ENCODE measurements around the gene RNF181.
"Not testable (repeated sequence)": the region's sequence is repeated elsewhere in the genome, so short reads cannot be mapped to it uniquely, and the experiment has no call there.

RNF181 gene

GRCh38 chr2:85577386-85578242, 17.9 kb upstream of the RNF181 start, which contains the start of gene VAMP8:
VAMP8 (plus strand) TSS chr2:85577586; CDS start chr2:85577647, 61 bp downstream.
- no peak for DNase-seq (ENCODE audit: low read depth)

GRCh38 chr2:85578243-85579180, 17.0 kb upstream of the RNF181 start:
- no peak for DNase-seq (ENCODE audit: low read depth)

- DNase-seq (ENCODE audit: low read depth) = no peak
Observed at GRCh38 chr2:85579266-85579935, 16.1 kb upstream of the RNF181 start.

DNA sequence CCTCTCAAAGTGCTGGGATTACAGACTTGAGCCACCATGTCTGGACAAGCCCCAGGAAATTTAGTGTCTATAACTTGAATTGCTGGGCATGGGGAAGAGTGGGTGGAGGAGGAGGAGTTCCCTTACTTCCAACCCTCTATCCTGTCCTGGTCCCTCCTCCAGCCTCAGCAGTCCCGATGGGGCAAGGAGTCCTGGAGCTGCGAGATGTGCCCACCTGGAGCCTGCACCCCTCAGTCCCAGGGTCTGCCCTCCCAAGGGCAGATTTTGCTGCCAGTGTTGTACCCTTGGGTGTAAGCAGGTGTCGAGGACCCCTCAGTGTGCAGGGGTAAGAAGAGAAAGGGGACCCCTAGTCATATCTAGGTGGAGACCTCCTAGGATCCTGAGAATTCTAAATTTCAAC, 15.3 kb upstream of the RNF181 start:
- no peak for DNase-seq (ENCODE audit: low read depth)

GRCh38 chr2:85582492-85582891, 13.1 kb upstream of the RNF181 start:
- no peak for DNase-seq (ENCODE audit: low read depth)

- DNase-seq (ENCODE audit: low read depth) = no peak
Observed at GRCh38 chr2:85583667-85584353, 11.7 kb upstream of the RNF181 start.

- no peak for DNase-seq (ENCODE audit: low read depth)
Observed at GRCh38 chr2:85584354-85584856, 11.1 kb upstream of the RNF181 start, which contains the start of gene VAMP5. VAMP5 (plus strand) TSS chr2:85584431; CDS start chr2:85584491, 60 bp downstream.

- DNase-seq (ENCODE audit: low read depth) = no peak
Observed at GRCh38 chr2:85584857-85585780, 10.4 kb upstream of the RNF181 start.

GRCh38 chr2:85585781-85586105, 9.8 kb upstream of the RNF181 start:
- DNase-seq (ENCODE audit: low read depth) = no peak

- DNase-seq (ENCODE audit: low read depth) = no peak
Observed at GRCh38 chr2:85588236-85588635, 7.3 kb upstream of the RNF181 start.

GRCh38 chr2:85588645-85589044, 6.9 kb upstream of the RNF181 start:
- no peak for DNase-seq (ENCODE audit: low read depth)

GRCh38 chr2:85589181-85589580, 6.4 kb upstream of the RNF181 start:
- DNase-seq (ENCODE audit: low read depth) = no peak

GRCh38 chr2:85589982-85590791, 5.4 kb upstream of the RNF181 start:
- DNase-seq (ENCODE audit: low read depth) = no peak

DNA sequence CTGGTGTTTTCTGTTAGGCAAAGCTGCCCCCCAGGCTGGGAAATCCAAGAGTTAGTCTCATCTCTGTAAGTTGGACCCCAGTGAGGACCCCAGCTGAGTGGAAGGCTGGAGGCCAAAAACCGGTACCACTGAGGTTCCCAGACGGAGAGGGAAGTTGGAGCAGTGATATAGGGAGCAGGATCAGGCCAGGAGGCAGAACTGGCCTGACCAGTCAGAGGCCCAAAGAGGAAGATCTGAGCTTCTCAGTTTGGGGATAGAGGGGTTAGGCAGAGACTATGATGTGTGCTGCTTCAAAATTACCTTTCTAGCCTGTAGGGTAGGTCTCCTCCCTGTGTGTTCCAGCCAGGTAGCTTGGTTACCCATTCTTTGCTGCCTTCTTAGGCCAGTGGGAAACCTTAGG, 4.6 kb upstream of the RNF181 start:
- no peak for DNase-seq (ENCODE audit: low read depth)

DNA sequence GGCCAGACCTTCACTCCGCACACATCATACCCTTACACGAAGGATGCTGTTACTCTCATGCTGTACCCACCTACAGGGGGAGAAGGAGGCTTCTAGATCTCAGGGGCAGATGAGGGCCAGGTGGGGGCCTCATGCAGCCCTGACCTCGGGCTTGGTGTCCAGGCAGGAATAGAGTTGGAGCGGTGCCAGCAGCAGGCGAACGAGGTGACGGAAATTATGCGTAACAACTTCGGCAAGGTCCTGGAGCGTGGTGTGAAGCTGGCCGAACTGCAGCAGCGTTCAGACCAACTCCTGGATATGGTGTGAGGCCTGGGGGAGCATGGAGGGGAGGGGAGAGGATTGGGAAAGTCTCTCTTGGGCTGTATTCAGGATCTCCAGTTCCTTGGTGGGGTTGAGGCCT, 4.0 kb upstream of the RNF181 start:
- DNase-seq (ENCODE audit: low read depth) = no peak

DNA sequence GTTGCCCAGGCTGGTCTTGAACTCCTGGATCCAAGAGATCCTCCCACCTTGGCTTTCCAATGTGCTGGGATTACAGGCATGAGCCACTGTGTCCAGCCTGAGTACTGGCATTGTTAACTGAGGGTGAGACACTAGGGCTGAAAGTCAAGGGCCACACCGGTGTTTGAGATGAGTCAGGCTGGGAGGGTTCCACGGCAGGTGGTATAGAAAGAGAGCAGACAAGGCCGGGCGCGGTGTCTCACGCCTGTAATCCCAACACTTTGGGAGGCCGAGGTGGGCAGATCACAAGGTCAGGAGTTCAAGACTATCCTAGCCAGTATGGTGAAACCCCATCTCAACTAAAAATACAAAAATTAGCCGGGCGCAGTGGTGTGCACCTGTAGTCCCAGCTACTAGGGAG, 3.2 kb upstream of the RNF181 start:
- DNase-seq (ENCODE audit: low read depth) = not testable (repeated sequence)

GRCh38 chr2:85593023-85593422, 2.5 kb upstream of the RNF181 start:
- DNase-seq (ENCODE audit: low read depth) = no peak

GRCh38 chr2:85594715-85595300, 737 bp upstream of the RNF181 start:
- no peak for DNase-seq (ENCODE audit: low read depth)

GRCh38 chr2:85596026-85596333, 435 bp downstream of the RNF181 start:
- DNase-seq (ENCODE audit: low read depth) = no peak

Data from stimulated activated CD8-positive, alpha-beta memory T cell treated with anti-CD3 and anti-CD28 coated beads, Interleukin-15, amount 100 ng/mL, for 1 hour (primary cell).